Activated naive CD4-positive, alpha-beta T cell treated with anti-CD3 and anti-CD28 coated beads, Interleukin-2, amount 10 ng/mL, durations not matched to agents 7 days and 5 days (primary cell): ENCODE measurements around the gene SLC25A40.
"Not testable (repeated sequence)": the region's sequence is repeated elsewhere in the genome, so short reads cannot be mapped to it uniquely, and the experiment has no call there.

Experiments used
- CTCF ChIA-PET: fragments of 350-600 bp; sonication (Branson Sonifier 250); formaldehyde crosslinking; loops from one replicate; lab custom pipeline; 2021; ENCODE audit warnings: antibody characterized with exemption; lab: Charles Lee
- DNase-seq: peaks from one replicate; pipeline ENCODE4 v3.0.0-alpha.2; 2020
- H3K27ac Mint-ChIP-seq: one replicate; pipeline ENCODE4 v1.8.0; 2021; ENCODE audit warnings: mild to moderate bottlenecking, moderate library complexity, mixed read lengths
- H3K27me3 Mint-ChIP-seq: one replicate; pipeline ENCODE4 v1.8.0; 2021; ENCODE audit warnings: mild to moderate bottlenecking, mixed read lengths
- H3K36me3 Mint-ChIP-seq: one replicate; pipeline ENCODE4 v1.8.0; 2021; ENCODE audit warnings: mixed read lengths
- H3K4me1 Mint-ChIP-seq: one replicate; pipeline ENCODE4 v1.8.0; 2021; ENCODE audit warnings: mixed read lengths
- H3K4me3 Mint-ChIP-seq: one replicate; pipeline ENCODE4 v1.8.0; 2021; ENCODE audit warnings: mild to moderate bottlenecking, moderate library complexity, mixed read lengths
- H3K9me3 Mint-ChIP-seq: one replicate; pipeline ENCODE4 v1.8.0; 2021; ENCODE audit warnings: mixed read lengths

The SLC25A40 gene, protein sequence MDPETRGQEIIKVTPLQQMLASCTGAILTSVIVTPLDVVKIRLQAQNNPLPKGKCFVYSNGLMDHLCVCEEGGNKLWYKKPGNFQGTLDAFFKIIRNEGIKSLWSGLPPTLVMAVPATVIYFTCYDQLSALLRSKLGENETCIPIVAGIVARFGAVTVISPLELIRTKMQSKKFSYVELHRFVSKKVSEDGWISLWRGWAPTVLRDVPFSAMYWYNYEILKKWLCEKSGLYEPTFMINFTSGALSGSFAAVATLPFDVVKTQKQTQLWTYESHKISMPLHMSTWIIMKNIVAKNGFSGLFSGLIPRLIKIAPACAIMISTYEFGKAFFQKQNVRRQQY

DNA sequence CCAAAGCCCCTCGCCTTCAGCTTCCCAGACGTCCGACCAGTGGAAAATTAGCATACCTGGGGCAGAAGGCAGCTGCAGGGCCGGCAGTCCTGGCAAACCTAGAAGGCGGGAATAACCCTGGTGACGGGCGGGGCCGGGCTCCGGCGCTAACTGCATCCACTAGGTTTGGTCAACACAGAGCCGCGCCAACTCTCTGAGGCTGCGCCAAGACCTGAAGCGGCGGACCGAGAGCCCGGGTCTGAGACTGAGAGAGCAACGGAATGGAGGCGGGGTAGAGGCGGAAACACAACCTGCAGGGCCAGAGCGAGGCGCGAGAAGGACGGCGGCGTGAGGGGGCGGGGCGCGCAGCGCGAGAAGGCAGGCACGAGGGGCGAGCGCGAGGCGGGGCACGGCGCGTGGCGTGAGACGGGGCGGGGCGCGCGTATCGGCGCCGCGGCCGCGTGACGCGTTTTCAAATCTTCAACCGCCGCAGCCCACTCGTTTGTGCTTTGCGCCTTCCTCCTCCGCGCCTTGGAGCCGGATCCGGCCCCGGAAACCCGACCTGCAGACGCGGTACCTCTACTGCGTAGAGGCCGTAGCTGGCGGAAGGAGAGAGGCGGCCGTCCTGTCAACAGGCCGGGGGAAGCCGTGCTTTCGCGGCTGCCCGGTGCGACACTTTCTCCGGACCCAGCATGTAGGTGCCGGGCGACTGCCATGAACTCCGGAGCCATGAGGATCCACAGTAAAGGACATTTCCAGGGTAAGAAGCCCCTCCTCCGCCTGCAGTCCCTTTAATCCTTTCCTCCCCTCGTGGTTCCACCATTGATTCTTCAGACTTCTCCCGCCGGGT is at the start of gene SLC25A40, which contains the start of gene DBF4:
SLC25A40 (minus strand) TSS at position 321 of the 829 bp plus-strand sequence. CDS start 17,633 bp downstream, outside the sequence.
DBF4 (plus strand) TSS at position 454 of the 829 bp plus-strand sequence; CDS start at position 694, 240 bp downstream.
- Mint-ChIP-seq H3K27me3 (no peaks in the 10 kb centered on the region), H3K4me3 (peak within 1 kb of the TSS; percentile 77), H3K4me1 (peaks cover 56% of the 10 kb centered on the region), H3K9me3 (peaks cover 13% of the 10 kb centered on the region), H3K27ac (peak within 1 kb of the TSS; percentile 99), H3K36me3 (peaks cover 47% of the 10 kb centered on the region)
- DNase-seq = peak; percentile 97
- CTCF ChIA-PET = no interaction called here

DNA sequence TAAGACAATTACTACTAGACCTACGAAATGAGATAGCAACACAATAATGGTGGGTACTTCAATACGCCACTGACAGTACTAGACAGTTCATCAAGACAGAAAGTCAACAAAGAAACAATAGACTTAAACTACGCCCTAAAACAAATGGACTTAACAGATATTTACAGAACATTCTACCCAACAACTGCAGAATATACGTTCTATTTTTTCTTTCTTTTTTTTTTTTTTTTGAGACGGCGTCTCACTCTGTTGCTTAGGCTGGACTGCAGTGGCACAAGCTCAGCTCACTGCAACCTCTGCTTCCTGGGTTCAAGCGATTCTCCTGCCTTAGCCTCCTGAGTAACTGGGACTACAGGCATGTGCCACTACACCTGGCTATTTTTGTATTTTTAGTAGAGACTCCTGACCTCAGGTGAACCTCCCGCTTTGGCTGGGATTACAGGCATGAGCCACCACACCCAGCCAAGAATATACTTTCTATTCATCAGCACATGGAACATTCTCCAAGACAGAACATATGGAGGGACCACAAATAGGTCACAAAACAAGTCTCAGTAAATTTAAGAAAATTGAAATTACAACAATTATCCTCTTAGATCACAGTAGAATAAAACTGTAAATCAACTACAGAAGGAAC is 46.7 kb upstream of the SLC25A40 start:
- H3K4me1 Mint-ChIP-seq, H3K36me3 Mint-ChIP-seq, H3K9me3 Mint-ChIP-seq, H3K27ac Mint-ChIP-seq, H3K4me3 Mint-ChIP-seq, CTCF ChIA-PET, DNase-seq: not testable (repeated sequence)
- H3K27me3 Mint-ChIP-seq = peaks cover 14% of the 10 kb centered on the region

GRCh38 chr7:87920578-87920977 is 44.4 kb upstream of the SLC25A40 start:
- H3K4me1 Mint-ChIP-seq = no peaks in the 10 kb centered on the region
- peaks cover 5% of the 10 kb centered on the region for H3K27me3 Mint-ChIP-seq
- no peaks in the 10 kb centered on the region for H3K36me3 Mint-ChIP-seq
- no peaks in the 10 kb centered on the region for H3K9me3 Mint-ChIP-seq
- no peak overlapping the region for H3K4me3 Mint-ChIP-seq
- no peak for DNase-seq
- CTCF ChIA-PET = no interaction called here
- no peak overlapping the region for H3K27ac Mint-ChIP-seq

- no peak for DNase-seq
- Mint-ChIP-seq H3K4me3 (no peak overlapping the region), H3K27ac (no peak overlapping the region), H3K36me3 (no peaks in the 10 kb centered on the region), H3K9me3 (no peaks in the 10 kb centered on the region), H3K4me1 (no peaks in the 10 kb centered on the region), H3K27me3 (peaks cover 5% of the 10 kb centered on the region)
- CTCF ChIA-PET = no interaction called here
Observed at GRCh38 chr7:87919875-87920274, 43.7 kb upstream of the SLC25A40 start.

- CTCF ChIA-PET = no interaction called here
- Mint-ChIP-seq H3K4me3 (no peak overlapping the region), H3K27me3 (peaks cover 5% of the 10 kb centered on the region), H3K9me3 (no peaks in the 10 kb centered on the region), H3K4me1 (no peaks in the 10 kb centered on the region), H3K36me3 (no peaks in the 10 kb centered on the region), H3K27ac (no peak overlapping the region)
- no peak for DNase-seq
Observed at GRCh38 chr7:87918740-87919139, 42.6 kb upstream of the SLC25A40 start.

DNA sequence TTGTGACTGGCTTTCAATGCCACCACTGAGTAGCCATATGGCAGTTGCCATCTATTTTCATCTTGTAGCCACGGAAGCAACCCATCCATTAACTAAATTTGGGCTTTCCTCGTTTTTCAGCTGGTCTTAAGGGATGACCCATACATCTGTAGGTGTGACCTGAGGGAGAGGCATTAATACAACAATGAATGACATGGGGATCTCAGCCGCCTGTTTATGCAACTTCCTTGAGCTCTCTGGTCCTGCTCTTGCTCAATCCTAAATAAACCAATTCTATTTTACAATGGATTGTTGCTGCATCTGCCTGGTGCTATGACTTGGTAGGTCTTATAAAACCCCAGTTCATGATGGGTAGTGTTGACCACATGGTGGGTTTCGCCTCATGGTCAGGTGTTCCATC is 36.0 kb upstream of the SLC25A40 start:
- H3K36me3 Mint-ChIP-seq = peaks cover 11% of the 10 kb centered on the region
- CTCF ChIA-PET = no interaction called here
- no peak overlapping the region for H3K4me3 Mint-ChIP-seq
- DNase-seq = no peak
- no peaks in the 10 kb centered on the region for H3K27me3 Mint-ChIP-seq
- no peaks in the 10 kb centered on the region for H3K9me3 Mint-ChIP-seq
- peaks cover 2% of the 10 kb centered on the region for H3K4me1 Mint-ChIP-seq
- no peak overlapping the region for H3K27ac Mint-ChIP-seq

- H3K9me3 Mint-ChIP-seq, H3K4me1 Mint-ChIP-seq, H3K27ac Mint-ChIP-seq, H3K27me3 Mint-ChIP-seq, CTCF ChIA-PET, H3K4me3 Mint-ChIP-seq, DNase-seq: not testable (repeated sequence)
- peaks cover 19% of the 10 kb centered on the region for H3K36me3 Mint-ChIP-seq
Observed at GRCh38 chr7:87908814-87909213, 32.7 kb upstream of the SLC25A40 start.

DNA sequence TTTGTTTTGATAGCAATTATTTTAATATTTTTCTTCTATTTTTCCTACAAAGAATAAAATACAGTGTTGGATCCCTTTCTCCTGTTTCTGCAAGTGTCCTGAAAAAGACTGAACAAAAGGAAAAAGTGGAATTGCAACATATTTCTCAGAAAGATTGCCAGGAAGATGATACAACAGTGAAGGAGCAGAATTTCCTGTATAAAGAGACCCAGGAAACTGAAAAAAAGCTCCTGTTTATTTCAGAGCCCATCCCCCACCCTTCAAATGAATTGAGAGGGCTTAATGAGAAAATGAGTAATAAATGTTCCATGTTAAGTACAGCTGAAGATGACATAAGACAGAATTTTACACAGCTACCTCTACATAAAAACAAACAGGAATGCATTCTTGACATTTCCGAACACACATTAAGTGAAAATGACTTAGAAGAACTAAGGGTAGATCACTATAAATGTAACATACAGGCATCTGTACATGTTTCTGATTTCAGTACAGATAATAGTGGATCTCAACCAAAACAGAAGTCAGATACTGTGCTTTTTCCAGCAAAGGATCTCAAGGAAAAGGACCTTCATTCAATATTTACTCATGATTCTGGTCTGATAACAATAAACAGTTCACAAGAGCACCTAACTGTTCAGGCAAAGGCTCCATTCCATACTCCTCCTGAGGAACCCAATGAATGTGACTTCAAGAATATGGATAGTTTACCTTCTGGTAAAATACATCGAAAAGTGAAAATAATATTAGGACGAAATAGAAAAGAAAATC is 31.2 kb upstream of the SLC25A40 start:
- DNase-seq, H3K9me3 Mint-ChIP-seq, CTCF ChIA-PET, H3K4me1 Mint-ChIP-seq, H3K27me3 Mint-ChIP-seq, H3K4me3 Mint-ChIP-seq: not testable (repeated sequence)
- Mint-ChIP-seq H3K36me3 (peaks cover 22% of the 10 kb centered on the region), H3K27ac (peak overlapping the region; percentile 7)

- CTCF ChIA-PET = no interaction called here
- H3K4me3 Mint-ChIP-seq = no peak overlapping the region
- peaks cover 8% of the 10 kb centered on the region for H3K4me1 Mint-ChIP-seq
- no peaks in the 10 kb centered on the region for H3K9me3 Mint-ChIP-seq
- no peak overlapping the region for H3K27ac Mint-ChIP-seq
- H3K36me3 Mint-ChIP-seq = peaks cover 57% of the 10 kb centered on the region
- DNase-seq = no peak
- no peaks in the 10 kb centered on the region for H3K27me3 Mint-ChIP-seq
Observed at GRCh38 chr7:87899255-87899654, 23.1 kb upstream of the SLC25A40 start.

DNA sequence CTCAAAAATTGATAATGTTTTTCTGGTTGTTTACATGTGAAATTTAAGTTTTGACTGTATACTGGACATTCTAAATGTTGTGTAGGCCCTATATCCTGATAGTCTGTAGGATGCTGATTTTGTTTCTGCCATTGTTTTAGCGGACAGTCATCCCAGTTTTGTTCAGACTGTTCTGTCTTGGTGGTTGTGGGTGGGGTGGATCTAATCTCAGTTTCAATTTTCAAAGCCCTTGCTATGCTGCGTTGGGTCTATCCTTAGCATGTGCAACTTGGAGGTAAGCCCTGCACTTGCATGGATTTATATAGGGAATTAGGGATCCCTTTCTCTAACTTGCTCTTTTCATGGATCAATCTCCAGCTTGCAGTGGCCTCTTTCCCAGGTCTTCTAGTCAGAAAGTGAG is 19.2 kb upstream of the SLC25A40 start:
- Mint-ChIP-seq H3K4me3 (no peak overlapping the region), H3K27me3 (no peaks in the 10 kb centered on the region), H3K27ac (no peak overlapping the region), H3K9me3 (no peaks in the 10 kb centered on the region), H3K4me1 (peaks cover 8% of the 10 kb centered on the region), H3K36me3 (peaks cover 58% of the 10 kb centered on the region)
- no peak for DNase-seq
- CTCF ChIA-PET = no interaction called here

DNA sequence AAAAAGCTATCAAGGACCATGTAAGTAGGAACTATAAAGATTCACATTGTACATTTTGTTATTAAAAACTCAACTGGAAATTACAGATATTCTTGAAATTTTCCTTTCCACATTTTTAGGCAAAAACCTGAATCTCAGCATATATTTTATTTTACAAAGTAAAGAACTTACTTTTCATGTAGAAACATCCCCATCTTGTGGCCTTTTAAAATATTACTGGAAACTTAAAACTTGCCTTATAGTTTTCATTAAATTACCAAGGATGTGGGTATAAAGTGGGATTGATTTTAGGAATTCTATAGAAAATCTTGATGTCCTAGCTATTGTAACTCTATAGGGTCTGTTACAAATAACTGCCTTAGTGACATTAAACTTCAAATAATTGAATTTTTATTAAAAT is 10.7 kb upstream of the SLC25A40 start:
- H3K4me3 Mint-ChIP-seq = no peak overlapping the region
- CTCF ChIA-PET = interaction anchor here (0.5 to 1.5 kb wide), 9 partner anchors 15 to 734 kb away, joined by 3 to 4 read pairs (median 3); partner anchors contain the start of gene DMTF1
- no peaks in the 10 kb centered on the region for H3K27me3 Mint-ChIP-seq
- no peaks in the 10 kb centered on the region for H3K9me3 Mint-ChIP-seq
- H3K4me1 Mint-ChIP-seq = peaks cover 14% of the 10 kb centered on the region
- DNase-seq = no peak
- peaks cover 46% of the 10 kb centered on the region for H3K36me3 Mint-ChIP-seq
- H3K27ac Mint-ChIP-seq = no peak overlapping the region

DNA sequence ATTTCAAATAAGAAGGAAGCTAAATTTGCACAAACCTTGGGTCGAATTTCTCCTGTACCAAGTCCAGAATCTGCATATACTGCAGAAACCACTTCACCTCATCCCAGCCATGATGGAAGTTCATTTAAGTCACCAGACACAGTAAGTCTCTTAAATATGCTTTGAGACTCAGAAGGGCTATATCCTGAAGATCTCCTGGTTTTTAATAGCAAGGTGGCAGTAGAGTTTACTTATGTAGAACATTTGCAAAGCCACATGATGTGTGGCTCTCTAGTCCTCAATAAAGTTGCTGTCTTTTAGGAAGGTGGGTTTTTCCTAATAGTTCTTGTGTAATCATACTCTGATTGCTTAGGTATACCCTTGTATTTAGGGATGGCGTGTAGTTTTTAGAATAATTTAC is 8.9 kb upstream of the SLC25A40 start:
- Mint-ChIP-seq H3K36me3 (peaks cover 48% of the 10 kb centered on the region), H3K9me3 (no peaks in the 10 kb centered on the region), H3K4me3 (no peak overlapping the region), H3K27me3 (no peaks in the 10 kb centered on the region), H3K27ac (no peak overlapping the region), H3K4me1 (peaks cover 26% of the 10 kb centered on the region)
- CTCF ChIA-PET = interaction anchor here (1.0 kb wide), 1 partner anchor 94 kb away, joined by 3 read pairs; no protein-coding TSS in a partner anchor
- no peak for DNase-seq

- H3K36me3 Mint-ChIP-seq = peaks cover 40% of the 10 kb centered on the region
- no peak overlapping the region for H3K4me3 Mint-ChIP-seq
- H3K27ac Mint-ChIP-seq = no peak overlapping the region
- no peak for DNase-seq
- H3K9me3 Mint-ChIP-seq = no peaks in the 10 kb centered on the region
- CTCF ChIA-PET = interaction anchor here (0.7 kb wide), 1 partner anchor 288 kb away, joined by 3 read pairs; no protein-coding TSS in a partner anchor
- H3K4me1 Mint-ChIP-seq = peaks cover 47% of the 10 kb centered on the region
- H3K27me3 Mint-ChIP-seq = no peaks in the 10 kb centered on the region
Observed at GRCh38 chr7:87882151-87882937, 6.2 kb upstream of the SLC25A40 start.
